ENCODE results near the gene DNM2.

GRCh38 chr19:10752237-10752912, 34.5 kb downstream of the DNM2 start:
- TF ChIP-seq EZH2 (IDR thresholded peaks at IDR 0.05; ENCODE audit: insufficient read depth, poor library complexity, severe bottlenecking): no peak
- no peak for TF ChIP-seq EZH2phosphoT487 (IDR thresholded peaks at IDR 0.05; ENCODE audit: insufficient read depth, low read depth)
